Measurements from ENCODE around the gene RNF217. TPM values are rescaled to one million over a fixed set of nuclear protein-coding genes. Genes with fewer than 3 reads are reported as not detected.

RNF217 gene
- total RNA-seq, 4 donors from 2014 or later: 26.2 to 32.2 (median 28.8) TPM

DNA sequence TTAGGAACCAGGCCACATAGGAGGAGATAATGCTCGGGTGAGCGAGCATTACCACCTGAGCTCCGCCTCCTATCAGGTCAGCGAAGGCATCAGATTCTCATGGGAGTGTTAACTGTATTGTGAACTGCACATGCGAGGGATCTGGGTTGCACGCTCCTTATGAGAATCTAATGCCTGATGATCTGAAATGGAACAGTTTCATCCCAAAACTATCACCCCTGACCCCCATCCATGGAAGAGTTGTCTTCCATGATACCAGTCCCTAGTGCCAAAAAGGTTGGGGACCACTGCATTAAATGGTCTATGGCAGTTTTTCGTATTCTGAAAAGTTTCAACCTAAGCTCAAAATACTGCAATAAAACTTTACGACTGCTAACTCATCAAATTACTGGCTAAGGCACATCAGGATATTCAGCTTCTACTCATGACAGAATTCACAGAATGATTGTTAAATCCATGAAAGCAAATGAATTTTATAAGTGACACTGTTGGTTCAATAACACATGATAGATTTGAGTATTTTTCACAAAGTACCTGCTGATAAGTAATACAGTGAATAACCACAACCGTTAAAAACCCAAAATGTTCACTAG lies 25.9 kb downstream of the RNF217 start:
- Histone ChIP-seq H3K27me3 (no peaks in the 10 kb centered on the region), H3K4me3 (no peak overlapping the region), H3K9me3 (no peaks in the 10 kb centered on the region), H3K27ac (no peak overlapping the region), H3K36me3 (no peaks in the 10 kb centered on the region), H3K4me1 (peaks cover 0 to 31% (median 3%) of the 10 kb centered on the region in 3 donors)
- 95 to 97% methylated on average over 5 of the region's 9 CpGs for WGBS, 2 donors (ENCODE audit: low coverage in 1 of 2)
- ATAC-seq: no peak
- TF ChIP-seq EP300 (IDR thresholded peaks at IDR 0.05) (no peak), CTCF (IDR thresholded peaks at IDR 0.05) (no peak), POLR2AphosphoS5 (IDR thresholded peaks at IDR 0.05) (no peak), POLR2A (IDR thresholded peaks at IDR 0.05) (no peak)

DNA sequence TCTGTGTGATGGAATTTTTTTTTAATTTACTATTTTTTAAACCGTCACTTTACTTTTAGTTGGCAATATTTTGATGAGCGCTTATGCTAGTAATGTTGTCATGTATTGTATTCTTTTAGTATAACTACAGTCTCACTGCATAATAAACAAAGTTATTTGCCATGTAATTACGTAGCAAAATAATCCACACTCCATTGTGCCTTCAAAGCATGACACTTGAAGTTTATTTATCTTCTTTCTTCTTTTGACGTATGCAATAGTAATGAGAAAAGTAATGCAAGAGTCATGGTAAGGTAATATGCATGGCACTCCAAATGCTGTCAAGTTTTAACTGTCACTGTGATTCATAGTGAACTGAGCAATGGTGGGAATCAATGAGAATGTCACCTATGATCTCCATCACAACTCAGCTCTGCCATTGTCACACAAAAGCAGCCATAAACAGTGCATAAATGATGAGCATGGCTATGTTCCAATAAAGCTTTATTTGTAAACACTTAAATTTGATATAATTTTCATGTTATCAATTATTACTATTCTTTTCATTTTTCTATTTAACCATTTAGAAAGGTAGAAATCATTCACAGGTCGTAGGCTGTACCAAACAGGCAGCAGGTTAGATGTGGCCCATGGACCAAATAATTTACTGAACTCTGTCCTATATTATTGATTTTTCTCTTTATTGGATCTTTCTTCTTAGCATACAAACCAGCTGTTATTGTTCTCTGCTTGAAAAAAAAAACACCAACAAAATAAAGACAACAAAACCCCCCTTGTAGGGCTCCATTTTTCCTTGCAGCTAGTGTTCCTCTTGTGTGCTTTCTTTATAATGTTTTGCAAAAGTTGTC lies 27.1 kb downstream of the RNF217 start:
- peaks cover 0 to 31% (median 3%) of the 10 kb centered on the region in 3 donors for H3K4me1 ChIP-seq
- TF ChIP-seq POLR2AphosphoS5 (IDR thresholded peaks at IDR 0.05) (no peak), EP300 (IDR thresholded peaks at IDR 0.05) (no peak), POLR2A (IDR thresholded peaks at IDR 0.05) (no peak), CTCF (IDR thresholded peaks at IDR 0.05) (no peak)
- 72 to 95% methylated on average over 5 of the region's 5 CpGs for WGBS, 2 donors (ENCODE audit: low coverage in 1 of 2)
- no peaks in the 10 kb centered on the region for H3K36me3 ChIP-seq
- no peak overlapping the region for H3K27ac ChIP-seq
- no peak overlapping the region for H3K4me3 ChIP-seq
- H3K27me3 ChIP-seq: no peaks in the 10 kb centered on the region
- no peak for ATAC-seq
- no peaks in the 10 kb centered on the region for H3K9me3 ChIP-seq

- H3K36me3 ChIP-seq: no peaks in the 10 kb centered on the region
- no peak for TF ChIP-seq EP300 (IDR thresholded peaks at IDR 0.05)
- no peak for TF ChIP-seq POLR2AphosphoS5 (IDR thresholded peaks at IDR 0.05)
- no peak for TF ChIP-seq POLR2A (IDR thresholded peaks at IDR 0.05)
- no peak for TF ChIP-seq CTCF (IDR thresholded peaks at IDR 0.05)
- no peak overlapping the region for H3K4me3 ChIP-seq
- no peak overlapping the region for H3K27ac ChIP-seq
- WGBS, 2 donors (ENCODE audit: low coverage in 1 of 2): 92 to 100% methylated on average over 1 of the region's 1 CpG
- no peaks in the 10 kb centered on the region for H3K27me3 ChIP-seq
- ATAC-seq: no peak
- H3K9me3 ChIP-seq: no peaks in the 10 kb centered on the region
- H3K4me1 ChIP-seq: peaks cover 0 to 22% (median 3%) of the 10 kb centered on the region in 3 donors
These were observed 28.8 kb downstream of the RNF217 start for GRCh38 chr6:124990988-124991387.

DNA sequence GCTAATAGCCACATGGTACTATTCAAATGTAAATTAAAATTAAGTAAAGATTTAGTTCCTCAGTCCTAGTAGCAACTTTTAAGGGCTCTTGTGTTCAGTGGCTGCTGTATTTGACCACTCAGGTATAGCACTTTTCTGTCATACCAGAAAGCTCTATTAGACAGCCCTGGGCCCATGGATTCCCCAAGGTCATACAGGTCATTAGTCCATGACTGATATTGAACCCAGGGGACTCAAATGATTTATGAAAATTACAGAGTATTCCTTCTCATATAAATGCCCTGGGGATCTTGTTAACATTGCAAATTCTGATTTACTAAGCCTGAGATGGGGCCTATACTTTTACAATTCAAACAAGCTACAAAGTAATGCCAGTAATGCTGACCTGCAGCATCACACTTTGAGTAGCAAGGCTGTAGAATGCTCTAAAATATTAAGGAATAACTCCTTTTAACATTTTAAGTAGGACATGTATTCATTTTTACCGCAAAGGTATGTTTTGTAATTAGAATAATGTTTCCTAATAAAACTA lies 29.6 kb downstream of the RNF217 start:
- TF ChIP-seq EP300 (IDR thresholded peaks at IDR 0.05): no peak
- TF ChIP-seq CTCF (IDR thresholded peaks at IDR 0.05): no peak
- TF ChIP-seq POLR2AphosphoS5 (IDR thresholded peaks at IDR 0.05): no peak
- no peak for TF ChIP-seq POLR2A (IDR thresholded peaks at IDR 0.05)

More for the DNA sequence above, 29.6 kb downstream of the RNF217 start:
- H3K36me3 ChIP-seq: no peaks in the 10 kb centered on the region
- no peaks in the 10 kb centered on the region for H3K27me3 ChIP-seq
- no peak overlapping the region for H3K4me3 ChIP-seq
- no peaks in the 10 kb centered on the region for H3K9me3 ChIP-seq
- ATAC-seq: no peak
- H3K27ac ChIP-seq: no peak overlapping the region
- WGBS, 2 donors (ENCODE audit: low coverage in 1 of 2): 85 to 100% methylated on average over 1 of the region's 1 CpG
- peaks cover 0 to 18% (median 3%) of the 10 kb centered on the region in 3 donors for H3K4me1 ChIP-seq
